ENCODE data around the gene AKT3.

Gene AKT3

GRCh38 chr1:243496806-243497205 lies 353.2 kb downstream of the AKT3 start:
- TF ChIP-seq CTCF (IDR thresholded peaks at IDR 0.05; ENCODE audit: borderline replicate concordance, control extremely low read depth, extremely low read depth, insufficient read depth, missing control alignments) = no peak
- DNase-seq (ENCODE audit: low spot score) = peak; percentile 16
- in situ Hi-C loops (cut with MboI; ENCODE audit: low sequenced_read_pairs, unreplicated experiment) = no loop called here

GRCh38 chr1:243496187-243496646 lies 353.8 kb downstream of the AKT3 start:
- in situ Hi-C loops (cut with MboI; ENCODE audit: low sequenced_read_pairs, unreplicated experiment) = no loop called here
- peak; percentile 25 for DNase-seq (ENCODE audit: low spot score)
- TF ChIP-seq CTCF (IDR thresholded peaks at IDR 0.05; ENCODE audit: borderline replicate concordance, control extremely low read depth, extremely low read depth, insufficient read depth, missing control alignments) = no peak

GRCh38 chr1:243495442-243496186 lies 354.4 kb downstream of the AKT3 start:
- in situ Hi-C loops (cut with MboI; ENCODE audit: low sequenced_read_pairs, unreplicated experiment) = no loop called here
- DNase-seq (ENCODE audit: low spot score) = peak; percentile 36
- no peak for TF ChIP-seq CTCF (IDR thresholded peaks at IDR 0.05; ENCODE audit: borderline replicate concordance, control extremely low read depth, extremely low read depth, insufficient read depth, missing control alignments)

- no peak for DNase-seq (ENCODE audit: low spot score)
- TF ChIP-seq CTCF (IDR thresholded peaks at IDR 0.05; ENCODE audit: borderline replicate concordance, control extremely low read depth, extremely low read depth, insufficient read depth, missing control alignments) = no peak
- in situ Hi-C loops (cut with MboI; ENCODE audit: low sequenced_read_pairs, unreplicated experiment) = no loop called here
These were observed 355.2 kb downstream of the AKT3 start for GRCh38 chr1:243494741-243495431.

GRCh38 chr1:243493156-243494129 lies 356.6 kb downstream of the AKT3 start:
- in situ Hi-C loops (cut with MboI; ENCODE audit: low sequenced_read_pairs, unreplicated experiment) = no loop called here
- no peak for TF ChIP-seq CTCF (IDR thresholded peaks at IDR 0.05; ENCODE audit: borderline replicate concordance, control extremely low read depth, extremely low read depth, insufficient read depth, missing control alignments)
- DNase-seq (ENCODE audit: low spot score) = peak; percentile 18

Measured in GM13976 (cell line).